Smooth muscle cell (in vitro differentiated cells): ENCODE data around the gene LRRIQ3. TPM values are rescaled to one million over a fixed set of nuclear protein-coding genes. Genes with fewer than 3 reads are reported as not detected.

Source experiments
- DNase-seq: peaks from one replicate; lab custom pipeline; 2025; ENCODE audit not compliant: unreplicated experiment; lab: John Stamatoyannopoulos, UW
- H2AFZ ChIP-seq: fragments of 200-600 bp; sonication (generic); 2 replicates; pipeline ENCODE4 v1.6.0; 2016; ENCODE audit warnings: antibody characterized with exemption, low read depth, mild to moderate bottlenecking
- H3F3A ChIP-seq: fragments of 200-600 bp; sonication (generic); 2 replicates; pipeline ENCODE4 v1.6.0; 2017; ENCODE audit warnings: antibody characterized with exemption, low read depth
- H3K27ac ChIP-seq: fragments of 200-600 bp; sonication (generic); 2 replicates; pipeline ENCODE4 v1.5.1; 2016; ENCODE audit warnings: low read depth, mild to moderate bottlenecking
- H3K27me3 ChIP-seq: fragments of 200-600 bp; sonication (generic); 2 replicates; pipeline ENCODE4 v1.6.1; 2016; ENCODE audit warnings: low read depth, mild to moderate bottlenecking
- H3K36me3 ChIP-seq: fragments of 200-600 bp; sonication (generic); 2 replicates; pipeline ENCODE4 v1.5.1; 2016; ENCODE audit warnings: low read depth
- H3K4me1 ChIP-seq: fragments of 200-600 bp; sonication (generic); 2 replicates; pipeline ENCODE4 v1.5.1; 2016; ENCODE audit warnings: low read depth
- H3K4me2 ChIP-seq: fragments of 200-600 bp; sonication (generic); 2 replicates; pipeline ENCODE4 v1.6.0; 2016; ENCODE audit warnings: mild to moderate bottlenecking
- H3K4me3 ChIP-seq: fragments of 200-600 bp; sonication (generic); 2 replicates; pipeline ENCODE4 v1.5.1; 2016; ENCODE audit warnings: mild to moderate bottlenecking
- H3K79me2 ChIP-seq: fragments of 200-600 bp; sonication (generic); 2 replicates; pipeline ENCODE4 v1.6.0; 2016; ENCODE audit warnings: low read depth, mild to moderate bottlenecking
- H3K9ac ChIP-seq: fragments of 200-600 bp; sonication (generic); 2 replicates; pipeline ENCODE4 v1.6.0; 2016; ENCODE audit warnings: low read depth
- H3K9me3 ChIP-seq: fragments of 200-600 bp; sonication (generic); replicated peaks from 2 replicates; pipeline ENCODE4 v1.5.1; 2016; ENCODE audit warnings: low read depth
- H4K20me1 ChIP-seq: fragments of 200-600 bp; sonication (generic); 2 replicates; pipeline ENCODE4 v1.6.0; 2016; ENCODE audit warnings: low read depth
- CTCF ChIP-seq: fragments of 200-600 bp; sonication (generic); IDR thresholded peaks from 2 replicates; pipeline ENCODE4 v1.5.1; 2017; ENCODE audit warnings: borderline replicate concordance, mild to moderate bottlenecking, antibody characterized with exemption; ENCODE audit not compliant: insufficient read depth, poor library complexity, severe bottlenecking
- WGBS: methylation state at CpG from one replicate; pipeline ENCODE4 v1.1.7; 2016; ENCODE audit warnings: low lambda C conversion rate; 5-methylcytosine and 5-hydroxymethylcytosine counted together
- polyA plus RNA-seq: library from polyadenylated mRNA; unstranded; fragments of >200 nt; fragmentation: Nextera tagmentation; extraction: Ambion mirVana; gene quantifications from 2 replicates; pipeline ENCODE4 v1.2.1, GENCODE V29; 2016
- total RNA-seq: library from RNA; depleted of rRNA; stranded (reverse); fragments of >200 nt; gene quantifications from 2 replicates; pipeline ENCODE4 v1.2.3, GENCODE V29; 2014

LRRIQ3 gene
- total and polyA plus RNA-seq, 2 experiments from 2014 or later = 0.31 TPM; not detected in 1

- no peaks in the 10 kb centered on the region for H3K79me2 ChIP-seq
- H3K9ac ChIP-seq = no peak overlapping the region
- no peaks in the 10 kb centered on the region for H4K20me1 ChIP-seq
- H3K27me3 ChIP-seq = no peaks in the 10 kb centered on the region
- WGBS = 96% methylated on average over 4 of the region's 4 CpGs
- no peak overlapping the region for H2AFZ ChIP-seq
- TF ChIP-seq CTCF = no peak
- no peak for DNase-seq
- no peaks in the 10 kb centered on the region for H3F3A ChIP-seq
- H3K4me2 ChIP-seq = no peak overlapping the region
- H3K9me3 ChIP-seq = no peaks in the 10 kb centered on the region
- no peak overlapping the region for H3K27ac ChIP-seq
- H3K4me3 ChIP-seq = no peak overlapping the region
- H3K36me3 ChIP-seq = no peaks in the 10 kb centered on the region
- H3K4me1 ChIP-seq = no peaks in the 10 kb centered on the region
Observed at GRCh38 chr1:74237787-74238186, 39.8 kb upstream of the LRRIQ3 start.

GRCh38 chr1:74237035-74237434 lies 39.1 kb upstream of the LRRIQ3 start:
- Histone ChIP-seq H3K9ac (no peak overlapping the region), H4K20me1 (no peaks in the 10 kb centered on the region), H3K79me2 (no peaks in the 10 kb centered on the region), H3K9me3 (no peaks in the 10 kb centered on the region), H3K4me3 (no peak overlapping the region), H3K27ac (no peak overlapping the region), H3K36me3 (no peaks in the 10 kb centered on the region), H3K27me3 (no peaks in the 10 kb centered on the region), H3F3A (no peaks in the 10 kb centered on the region), H3K4me1 (no peaks in the 10 kb centered on the region), H2AFZ (no peak overlapping the region), H3K4me2 (no peak overlapping the region)
- DNase-seq = no peak
- WGBS = 74% methylated on average over 1 of the region's 1 CpG
- TF ChIP-seq CTCF = no peak

GRCh38 chr1:74236440-74236839 lies 38.5 kb upstream of the LRRIQ3 start:
- WGBS = 81% methylated on average over 3 of the region's 3 CpGs
- no peak overlapping the region for H2AFZ ChIP-seq
- no peak for DNase-seq
- no peak overlapping the region for H3K9ac ChIP-seq
- H3K9me3 ChIP-seq = no peaks in the 10 kb centered on the region
- H3K27me3 ChIP-seq = no peaks in the 10 kb centered on the region
- no peak overlapping the region for H3K4me2 ChIP-seq
- H4K20me1 ChIP-seq = no peaks in the 10 kb centered on the region
- H3K27ac ChIP-seq = no peak overlapping the region
- no peaks in the 10 kb centered on the region for H3K36me3 ChIP-seq
- no peaks in the 10 kb centered on the region for H3K79me2 ChIP-seq
- H3K4me3 ChIP-seq = no peak overlapping the region
- TF ChIP-seq CTCF = no peak
- no peaks in the 10 kb centered on the region for H3K4me1 ChIP-seq
- H3F3A ChIP-seq = no peaks in the 10 kb centered on the region

DNA sequence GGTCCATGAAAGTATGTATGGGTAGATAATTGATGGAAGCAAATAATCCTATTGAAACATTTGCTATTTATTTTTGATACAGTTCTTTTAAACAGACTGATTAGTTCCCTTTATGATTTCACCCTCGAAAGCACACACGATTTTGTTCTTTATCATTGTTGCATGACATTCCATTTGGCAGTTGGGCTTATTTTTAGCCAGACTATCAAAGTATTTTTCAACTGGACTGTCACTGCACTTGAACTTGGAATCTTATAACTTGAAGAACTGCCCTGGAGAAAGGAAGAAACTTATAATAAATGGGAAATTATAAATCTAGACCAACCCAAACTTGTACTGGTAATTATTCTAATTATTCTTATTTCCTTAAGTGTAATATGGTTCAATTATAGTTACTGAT lies 37.2 kb upstream of the LRRIQ3 start, which contains the start of gene TNNI3K:
Gene TNNI3K (plus strand): TSS at position 235 of the 400 bp plus-strand sequence. CDS start 65 bp downstream, at position 300.
- TF ChIP-seq CTCF = no peak
- H3K27ac ChIP-seq = no peak within 1 kb of the TSS
- no peaks in the 10 kb centered on the region for H3K79me2 ChIP-seq
- no peaks in the 10 kb centered on the region for H4K20me1 ChIP-seq
- H3F3A ChIP-seq = no peaks in the 10 kb centered on the region
- no peak within 1 kb of the TSS for H2AFZ ChIP-seq
- no peak for DNase-seq
- no peak within 1 kb of the TSS for H3K9ac ChIP-seq
- H3K36me3 ChIP-seq = no peaks in the 10 kb centered on the region
- H3K9me3 ChIP-seq = no peaks in the 10 kb centered on the region
- 88% methylated on average over 2 of the region's 2 CpGs for WGBS
- H3K27me3 ChIP-seq = no peaks in the 10 kb centered on the region
- no peaks in the 10 kb centered on the region for H3K4me1 ChIP-seq
- H3K4me2 ChIP-seq = no peak within 1 kb of the TSS
- no peak within 1 kb of the TSS for H3K4me3 ChIP-seq
